Cardiac muscle cell (in vitro differentiated cells and primary cell): ENCODE measurements around the gene SYT1. TPM values are rescaled to one million over a fixed set of nuclear protein-coding genes. Genes with fewer than 3 reads are reported as not detected.

Experiments used
- DNase-seq, 2 donors: peaks; one replicate each; pipeline versions ENCODE4 v3.0.0 to v3.0.0-alpha.2; 2010 to 2017; ENCODE audit warnings: low read depth in 1 of 2, low spot score in 1 of 2
- H3K27ac ChIP-seq: fragments of 200-600 bp; sonication (generic); 2 replicates; pipeline ENCODE4 v1.5.1; 2016
- H3K27me3 ChIP-seq: fragments of 200-600 bp; sonication (generic); 2 replicates; pipeline ENCODE4 v1.6.0; 2016; ENCODE audit warnings: control low read depth
- H3K36me3 ChIP-seq: fragments of 200-600 bp; sonication (generic); 2 replicates; pipeline ENCODE4 v1.5.1; 2016; ENCODE audit warnings: control low read depth
- H3K4me1 ChIP-seq: fragments of 200-600 bp; sonication (generic); 2 replicates; pipeline ENCODE4 v1.8.1; 2017; ENCODE audit warnings: low read depth, mild to moderate bottlenecking, mixed run types
- H3K4me3 ChIP-seq: fragments of 200-600 bp; sonication (generic); 2 replicates; pipeline ENCODE4 v1.5.1; 2016; ENCODE audit warnings: mild to moderate bottlenecking
- H3K9me3 ChIP-seq: fragments of 200-600 bp; sonication (generic); 2 replicates; pipeline ENCODE4 v1.5.1; 2017; ENCODE audit warnings: low read depth, mild to moderate bottlenecking, control low read depth
- polyA plus RNA-seq: library from polyadenylated mRNA; unstranded; fragments of >200 nt; fragmentation: Nextera tagmentation; extraction: Ambion mirVana; gene quantifications from 2 replicates; pipeline ENCODE4 v1.2.1, GENCODE V29; 2016
- total RNA-seq: library from RNA; depleted of rRNA; stranded (reverse); fragments of >200 nt; gene quantifications from 2 replicates; pipeline ENCODE4 v1.2.3, GENCODE V29; 2016
- TF ChIP-seq, protein P1 (sequence below): IDR thresholded peaks from 2 replicates; pipeline ENCODE4 v1.5.1; 2012; ENCODE audit warnings: low read depth, mild to moderate bottlenecking, low read length

Gene SYT1
- total and polyA plus RNA-seq, 2 experiments from 2014 or later = 0.50 to 0.66 TPM

DNA sequence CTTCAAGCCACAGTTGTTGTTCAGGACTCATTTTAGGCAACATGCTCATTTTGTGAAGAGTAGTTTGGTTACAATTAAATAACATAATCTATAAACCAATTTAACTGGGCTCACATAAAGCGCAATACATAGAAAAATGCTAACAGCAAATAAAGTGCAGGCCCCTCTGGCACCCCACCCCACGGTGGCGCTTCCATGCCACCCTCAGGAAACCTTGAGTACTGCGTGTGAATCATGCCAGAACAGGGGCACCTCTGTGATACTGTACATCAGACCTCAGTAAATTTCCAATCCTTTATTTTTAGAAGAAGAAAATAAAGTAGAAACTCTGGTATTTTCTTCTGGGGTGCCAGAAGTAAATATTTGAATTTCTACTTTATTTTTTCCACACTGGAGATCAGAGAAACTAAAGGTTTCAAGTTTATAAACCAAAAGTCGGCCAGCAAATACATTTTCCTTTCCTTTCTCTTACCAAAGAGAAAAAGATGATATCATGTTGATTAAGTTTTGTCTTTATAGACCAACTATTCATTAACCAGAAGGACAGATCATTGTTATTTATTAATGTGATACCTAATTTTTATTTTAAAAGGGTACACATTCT is 509.4 kb downstream of the SYT1 start:
- Histone ChIP-seq H3K27ac (no peak overlapping the region), H3K4me3 (no peak overlapping the region), H3K27me3 (no peaks in the 10 kb centered on the region), H3K4me1 (no peaks in the 10 kb centered on the region), H3K9me3 (no peaks in the 10 kb centered on the region), H3K36me3 (no peaks in the 10 kb centered on the region)
- peak; percentile 38 to 57 for DNase-seq
- TF ChIP-seq, protein P1, sequence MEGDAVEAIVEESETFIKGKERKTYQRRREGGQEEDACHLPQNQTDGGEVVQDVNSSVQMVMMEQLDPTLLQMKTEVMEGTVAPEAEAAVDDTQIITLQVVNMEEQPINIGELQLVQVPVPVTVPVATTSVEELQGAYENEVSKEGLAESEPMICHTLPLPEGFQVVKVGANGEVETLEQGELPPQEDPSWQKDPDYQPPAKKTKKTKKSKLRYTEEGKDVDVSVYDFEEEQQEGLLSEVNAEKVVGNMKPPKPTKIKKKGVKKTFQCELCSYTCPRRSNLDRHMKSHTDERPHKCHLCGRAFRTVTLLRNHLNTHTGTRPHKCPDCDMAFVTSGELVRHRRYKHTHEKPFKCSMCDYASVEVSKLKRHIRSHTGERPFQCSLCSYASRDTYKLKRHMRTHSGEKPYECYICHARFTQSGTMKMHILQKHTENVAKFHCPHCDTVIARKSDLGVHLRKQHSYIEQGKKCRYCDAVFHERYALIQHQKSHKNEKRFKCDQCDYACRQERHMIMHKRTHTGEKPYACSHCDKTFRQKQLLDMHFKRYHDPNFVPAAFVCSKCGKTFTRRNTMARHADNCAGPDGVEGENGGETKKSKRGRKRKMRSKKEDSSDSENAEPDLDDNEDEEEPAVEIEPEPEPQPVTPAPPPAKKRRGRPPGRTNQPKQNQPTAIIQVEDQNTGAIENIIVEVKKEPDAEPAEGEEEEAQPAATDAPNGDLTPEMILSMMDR = peak; percentile 79

DNA sequence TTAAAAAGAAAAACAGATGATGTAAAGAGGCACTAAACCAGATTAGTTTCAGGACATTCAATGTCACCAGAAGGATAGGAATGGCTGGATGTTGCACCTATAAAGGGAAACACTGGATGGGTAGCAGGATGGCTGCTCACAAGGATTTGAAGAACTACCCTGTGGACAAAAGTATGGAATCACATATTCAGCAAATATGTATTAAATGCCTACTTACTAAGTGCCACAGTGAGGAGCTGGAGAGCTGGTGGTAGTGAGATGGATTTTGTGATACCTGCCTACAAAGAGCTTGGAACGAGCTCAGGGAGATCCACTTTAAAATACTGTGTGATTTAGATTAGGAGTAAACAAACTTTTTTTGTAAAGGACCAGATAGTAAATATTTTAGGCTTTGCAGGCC is 510.0 kb downstream of the SYT1 start:
- Histone ChIP-seq H3K36me3 (no peaks in the 10 kb centered on the region), H3K9me3 (no peaks in the 10 kb centered on the region), H3K4me3 (no peak overlapping the region), H3K27me3 (no peaks in the 10 kb centered on the region), H3K4me1 (no peaks in the 10 kb centered on the region), H3K27ac (no peak overlapping the region)
- DNase-seq = no peak
- TF ChIP-seq, protein P1 = no peak

DNA sequence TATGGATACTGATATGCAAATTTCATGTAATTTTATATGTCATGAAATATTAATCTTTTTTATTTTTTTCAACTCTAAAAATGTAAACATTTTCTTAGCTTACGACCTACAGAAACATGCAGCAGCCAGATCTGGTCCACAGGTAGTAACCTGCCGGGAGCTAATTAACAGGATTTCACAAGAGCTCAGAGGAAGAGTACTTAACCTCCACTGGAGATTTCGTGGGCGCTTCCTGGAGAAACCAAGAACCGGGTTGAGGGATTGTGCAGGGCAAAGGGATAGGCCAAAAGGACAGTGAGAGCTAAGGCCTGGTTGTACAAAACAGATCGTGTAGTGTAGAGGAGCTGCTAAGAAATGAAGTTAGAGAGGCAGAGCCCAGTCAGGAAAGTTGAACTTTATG is 510.5 kb downstream of the SYT1 start:
- Histone ChIP-seq H3K4me1 (no peaks in the 10 kb centered on the region), H3K27ac (no peak overlapping the region), H3K36me3 (no peaks in the 10 kb centered on the region), H3K27me3 (no peaks in the 10 kb centered on the region), H3K4me3 (no peak overlapping the region), H3K9me3 (no peaks in the 10 kb centered on the region)
- TF ChIP-seq, protein P1 = no peak
- DNase-seq = no peak

DNA sequence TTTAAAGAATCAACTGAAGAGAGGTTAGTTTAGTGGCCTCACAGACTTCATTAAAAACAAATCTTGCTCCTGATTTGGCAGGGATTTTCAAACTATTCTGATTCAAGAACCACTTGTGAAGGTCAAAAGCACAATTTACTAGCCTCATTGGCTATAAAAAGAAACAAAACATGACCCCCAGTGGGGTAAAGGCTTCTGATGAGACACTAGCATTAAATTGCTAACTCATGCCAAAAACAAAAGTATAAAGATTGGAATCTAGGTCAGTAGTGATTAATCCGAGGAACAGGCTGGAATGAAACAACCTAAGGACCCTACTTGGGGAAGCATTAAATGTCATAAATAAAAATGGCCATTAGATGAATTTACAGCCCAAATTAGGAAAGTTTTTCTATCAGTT is 513.9 kb downstream of the SYT1 start:
- no peak for DNase-seq
- H3K27ac ChIP-seq = no peak overlapping the region
- H3K4me3 ChIP-seq = no peak overlapping the region
- TF ChIP-seq, protein P1 = no peak
- H3K36me3 ChIP-seq = no peaks in the 10 kb centered on the region
- no peaks in the 10 kb centered on the region for H3K4me1 ChIP-seq
- H3K27me3 ChIP-seq = no peaks in the 10 kb centered on the region
- no peaks in the 10 kb centered on the region for H3K9me3 ChIP-seq

DNA sequence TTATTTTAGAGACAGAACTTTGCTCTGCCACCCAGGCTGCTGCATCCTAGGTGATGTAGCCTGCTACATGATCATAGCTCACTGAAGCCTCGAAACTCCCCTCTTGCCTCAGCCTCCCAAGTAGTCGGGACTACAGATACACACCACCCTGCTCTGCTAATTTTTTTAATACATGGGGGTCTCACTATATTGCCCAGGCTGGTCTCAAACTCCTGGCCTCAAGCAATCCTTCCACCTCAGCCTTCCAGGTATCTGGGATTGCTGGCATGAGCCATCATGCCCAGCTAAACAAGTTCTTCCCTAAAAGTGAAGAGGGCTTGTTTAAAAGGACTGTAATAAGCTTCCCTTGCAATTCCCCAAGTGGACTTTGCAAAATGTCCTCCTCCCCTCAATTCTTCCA is 515.8 kb downstream of the SYT1 start:
- TF ChIP-seq, protein P1 = no peak
- Histone ChIP-seq H3K27me3 (no peaks in the 10 kb centered on the region), H3K27ac (no peak overlapping the region), H3K4me3 (no peak overlapping the region), H3K4me1 (no peaks in the 10 kb centered on the region), H3K36me3 (no peaks in the 10 kb centered on the region), H3K9me3 (no peaks in the 10 kb centered on the region)
- no peak for DNase-seq
